ENCODE data around the gene BRMS1L. TPM values are rescaled to one million over a fixed set of nuclear protein-coding genes. Genes with fewer than 3 reads are reported as not detected.

The BRMS1L gene
- total and polyA plus RNA-seq, 2 of the 13 experiments (the other 11 are each of a cell fraction or from before 2014, with no cell fraction given): 21.1 to 23.8 TPM

- TF ChIP-seq HMGXB3 (CRISPR knock-in tag; IDR thresholded peaks at IDR 0.05; ENCODE audit: borderline replicate concordance) (peak; percentile 75), ZNF510 (CRISPR knock-in tag; IDR thresholded peaks at IDR 0.05; ENCODE audit: low read depth) (peak; percentile 74; the same call in 1 of the 2 replicates), ZBTB10 (CRISPR knock-in tag; IDR thresholded peaks at IDR 0.05; ENCODE audit: borderline replicate concordance) (peak; percentile 79), TFAP4 (IDR thresholded peaks at IDR 0.05; ENCODE audit: borderline replicate concordance, low read depth) (0 out of 2 replicates have a peak, but pooled peaks have one; percentile 17), NR3C1 (CRISPR knock-in tag; IDR thresholded peaks at IDR 0.05) (0 out of 2 replicates have a peak, but pooled peaks have one; percentile 28), ZNF383 (CRISPR knock-in tag; IDR thresholded peaks at IDR 0.05; ENCODE audit: borderline replicate concordance) (peak; percentile 70; the same call in 1 of the 2 replicates), ZNF773 (CRISPR knock-in tag; IDR thresholded peaks at IDR 0.05; ENCODE audit: borderline replicate concordance) (peak; percentile 93; the same call in 1 of the 2 replicates), ATF1 (CRISPR knock-in tag; IDR thresholded peaks at IDR 0.05) (peak; percentile 98), KMT2A (CRISPR knock-in tag; IDR thresholded peaks at IDR 0.05) (peak; percentile 95), MIER3 (CRISPR knock-in tag; IDR thresholded peaks at IDR 0.05; ENCODE audit: borderline replicate concordance) (peak; percentile 87), ZNF589 (CRISPR knock-in tag; conservative IDR thresholded peaks at IDR 0.05) (peak; percentile 28; the same call in 1 of the 2 replicates), ATF4 (CRISPR knock-in tag; IDR thresholded peaks at IDR 0.05) (peak in 1 of 2 experiments; percentile 61; a peak in 2 of 4 replicates), ZNF343 (CRISPR knock-in tag; IDR thresholded peaks at IDR 0.05) (peak; percentile 89), ARID5B (CRISPR knock-in tag; IDR thresholded peaks at IDR 0.05) (peak; percentile 71)
These were observed 17.2 kb upstream of the BRMS1L start, which contains the start of gene RALGAPA1 (continued) for GRCh38 chr14:35808638-35809563.

Measured in HepG2 (cell line).